AG04449 (cell line): ENCODE data around the gene DYNLL1.
A peak's percentile ranks its signal among the peaks of the same experiment; 100 is the strongest.

Experiments used
- CTCF ChIA-PET: fragments of 350-600 bp; formaldehyde crosslinking; extraction: SDS; loops from one replicate; lab custom pipeline; 2021; ENCODE audit warnings: antibody characterized with exemption; lab: Yijun Ruan, JAX
- POLR2A ChIA-PET: fragments of 400-600, 350-600 bp; formaldehyde crosslinking; extraction: SDS; loops from one replicate; lab custom pipeline; 2020; ENCODE audit warnings: antibody characterized with exemption, inconsistent platforms; lab: Yijun Ruan, JAX
- DNase-seq: peaks from one replicate; pipeline ENCODE4 v3.0.0-alpha.2; 2010; ENCODE audit warnings: low read depth, low spot score
- H3K4me3 ChIP-seq: 2 replicates; pipeline ENCODE4 v1.5.1; 2011; ENCODE audit warnings: low read depth, mild to moderate bottlenecking, control low read depth, low read length
- TF ChIP-seq, protein P1 (sequence below): IDR thresholded peaks from one replicate; pipeline ENCODE4 v1.5.1; 2011; ENCODE audit warnings: mild to moderate bottlenecking, moderate library complexity, low read length, control low read depth, inconsistent platforms; ENCODE audit not compliant: insufficient read depth; ENCODE audit errors: missing control alignments

Gene DYNLL1

GRCh38 chr12:120496413-120497340, 764 bp downstream of the DYNLL1 start:
- no peak for DNase-seq
- POLR2A ChIA-PET, result interaction anchor here (0.8 to 1.9 kb wide), 15 partner anchors 8 to 205 kb away, joined by 3 to 8 read pairs (median 3); partner anchors contain the start of genes COQ5, COX6A1, RNU4-2 and SRSF9
- TF ChIP-seq, protein P1, sequence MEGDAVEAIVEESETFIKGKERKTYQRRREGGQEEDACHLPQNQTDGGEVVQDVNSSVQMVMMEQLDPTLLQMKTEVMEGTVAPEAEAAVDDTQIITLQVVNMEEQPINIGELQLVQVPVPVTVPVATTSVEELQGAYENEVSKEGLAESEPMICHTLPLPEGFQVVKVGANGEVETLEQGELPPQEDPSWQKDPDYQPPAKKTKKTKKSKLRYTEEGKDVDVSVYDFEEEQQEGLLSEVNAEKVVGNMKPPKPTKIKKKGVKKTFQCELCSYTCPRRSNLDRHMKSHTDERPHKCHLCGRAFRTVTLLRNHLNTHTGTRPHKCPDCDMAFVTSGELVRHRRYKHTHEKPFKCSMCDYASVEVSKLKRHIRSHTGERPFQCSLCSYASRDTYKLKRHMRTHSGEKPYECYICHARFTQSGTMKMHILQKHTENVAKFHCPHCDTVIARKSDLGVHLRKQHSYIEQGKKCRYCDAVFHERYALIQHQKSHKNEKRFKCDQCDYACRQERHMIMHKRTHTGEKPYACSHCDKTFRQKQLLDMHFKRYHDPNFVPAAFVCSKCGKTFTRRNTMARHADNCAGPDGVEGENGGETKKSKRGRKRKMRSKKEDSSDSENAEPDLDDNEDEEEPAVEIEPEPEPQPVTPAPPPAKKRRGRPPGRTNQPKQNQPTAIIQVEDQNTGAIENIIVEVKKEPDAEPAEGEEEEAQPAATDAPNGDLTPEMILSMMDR, result peak; percentile 15
- H3K4me3 ChIP-seq, result peak overlapping the region; percentile 91
- CTCF ChIA-PET, result interaction anchor here (0.7 to 12.8 kb wide), 6 partner anchors 8 to 42 kb away, joined by 3 to 152 read pairs (median 4); partner anchors contain the start of gene SRSF9

- CTCF ChIA-PET, result interaction anchor here (1.0 to 12.8 kb wide), 4 partner anchors 7 to 39 kb away, joined by 3 to 152 read pairs (median 4); partner anchors contain the start of gene SRSF9
- DNase-seq, result no peak
- POLR2A ChIA-PET, result interaction anchor here (0.9 to 1.5 kb wide), 5 partner anchors 9 to 60 kb away, joined by 3 to 6 read pairs (median 4); partner anchors contain the start of gene COX6A1
- TF ChIP-seq, protein P1, result no peak
- H3K4me3 ChIP-seq, result peak overlapping the region; percentile 91
Measured at GRCh38 chr12:120497524-120498150, 1.7 kb downstream of the DYNLL1 start.

- CTCF ChIA-PET, result interaction anchor here (1.0 to 1.4 kb wide), 2 partner anchors 33 to 196 kb away, joined by 4 to 5 read pairs; partner anchors contain the start of gene SIRT4
- no peak for DNase-seq
- POLR2A ChIA-PET, result no interaction called here
- H3K4me3 ChIP-seq, result no peak overlapping the region
- TF ChIP-seq, protein P1, result no peak
Measured at GRCh38 chr12:120498870-120499515, 3.1 kb downstream of the DYNLL1 start.

- no peak for DNase-seq
- TF ChIP-seq, protein P1, result no peak
- CTCF ChIA-PET, result interaction anchor here (0.9 to 1.2 kb wide), 2 partner anchors 11 to 31 kb away, joined by 3 read pairs; no protein-coding TSS in a partner anchor
- POLR2A ChIA-PET, result interaction anchor here (0.6 kb wide), 1 partner anchor 9 kb away, joined by 4 read pairs; no protein-coding TSS in a partner anchor
- no peak overlapping the region for H3K4me3 ChIP-seq
Measured at GRCh38 chr12:120500581-120500980, 4.7 kb downstream of the DYNLL1 start.

DNA sequence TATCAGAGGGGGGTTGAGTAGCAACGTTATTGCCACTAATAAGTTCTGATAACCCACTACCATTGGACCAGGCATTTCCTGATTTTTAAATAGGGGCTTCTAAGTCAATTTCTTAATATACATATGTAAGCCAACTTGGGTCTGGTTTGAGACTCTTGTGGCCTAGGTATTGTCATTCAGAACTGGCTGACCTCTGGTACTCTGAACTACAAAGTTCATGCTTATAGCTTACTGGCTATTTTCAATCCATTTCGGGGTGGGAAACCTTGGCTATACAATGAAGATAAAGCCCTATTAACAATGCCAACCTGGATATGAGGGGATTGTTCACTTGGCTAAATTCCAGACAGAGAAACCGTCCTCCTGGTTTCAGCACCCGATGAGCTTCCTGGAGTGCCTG, 8.7 kb downstream of the DYNLL1 start:
- no peak for DNase-seq
- H3K4me3 ChIP-seq, result no peak overlapping the region
- ChIA-PET POLR2A (interaction anchor here (1.0 kb wide), 1 partner anchor 8 kb away, joined by 3 read pairs; no protein-coding TSS in a partner anchor), CTCF (interaction anchor here (1.0 to 2.1 kb wide), 3 partner anchors 8 to 35 kb away, joined by 3 to 6 read pairs (median 5); partner anchors contain the start of genes DYNLL1 and SRSF9)
- TF ChIP-seq, protein P1, result no peak
